Measurements from ENCODE around the gene EP300. TPM values are rescaled to one million over a fixed set of nuclear protein-coding genes. Genes with fewer than 3 reads are reported as not detected.
"Not testable (repeated sequence)": the region's sequence is repeated elsewhere in the genome, so short reads cannot be mapped to it uniquely, and the experiment has no call there.

EP300 gene
- total and polyA plus RNA-seq, 10 donors: 3.9 to 196 (median 113) TPM

- peak in 2 of 3 donors; percentile 29 to 40 for TF ChIP-seq POLR2AphosphoS5 (IDR thresholded peaks at IDR 0.05)
- H3K36me3 ChIP-seq: peaks cover 5 to 54% (median 43%) of the 10 kb centered on the region in 6 donors
- 91 to 98% (median 94%) methylated on average over 6 of the region's 6 CpGs for WGBS, 5 donors
- H3K27me3 ChIP-seq (replicated peaks in 1 of 7); H3K4me1 ChIP-seq; H3K4me3 ChIP-seq; intact Hi-C loops (cut with DNase I; ENCODE audit: low total_unique reads); DNase-seq; H3K9me3 ChIP-seq; H3K27ac ChIP-seq: not testable (repeated sequence)
Observed at GRCh38 chr22:41180362-41180761, 88.0 kb downstream of the EP300 start.

GRCh38 chr22:41180926-41181325 lies 88.5 kb downstream of the EP300 start:
- no peak for DNase-seq
- Histone ChIP-seq H3K9me3 (no peaks in the 10 kb centered on the region), H3K4me3 (no peak overlapping the region), H3K4me1 (peaks cover 0 to 7% (median 0%) of the 10 kb centered on the region in 6 donors), H3K36me3 (peaks cover 5 to 48% (median 37%) of the 10 kb centered on the region in 6 donors), H3K27me3 (replicated peaks in 1 of 7) (no peaks in the 10 kb centered on the region), H3K27ac (no peak overlapping the region)
- WGBS, 5 donors: 80 to 92% (median 92%) methylated on average over 3 of the region's 3 CpGs
- intact Hi-C loops (cut with DNase I; ENCODE audit: low total_unique reads): no loop called here
- no peak for TF ChIP-seq POLR2AphosphoS5 (IDR thresholded peaks at IDR 0.05)
- no peak for TF ChIP-seq CTCF (IDR thresholded peaks at IDR 0.05 in 8 of 11, conservative IDR thresholded peaks at IDR 0.05 in 3 of 11)
- TF ChIP-seq POLR2A (IDR thresholded peaks at IDR 0.05): no peak

GRCh38 chr22:41181349-41182241 lies 89.2 kb downstream of the EP300 start:
- Histone ChIP-seq H3K4me1 (peaks cover 0 to 7% (median 0%) of the 10 kb centered on the region in 6 donors), H3K9me3 (no peaks in the 10 kb centered on the region), H3K27me3 (replicated peaks in 1 of 7) (no peaks in the 10 kb centered on the region), H3K4me3 (no peak overlapping the region), H3K27ac (peak overlapping the region in 3 of 8 donors; percentile 14 to 45 (median 38)), H3K36me3 (peaks cover 4 to 42% (median 30%) of the 10 kb centered on the region in 6 donors)
- 65 to 88% (median 79%) methylated on average over 15 of the region's 15 CpGs for WGBS, 5 donors
- intact Hi-C loops (cut with DNase I; ENCODE audit: low total_unique reads): no loop called here
- DNase-seq: no peak
- TF ChIP-seq CTCF (IDR thresholded peaks at IDR 0.05 in 8 of 11, conservative IDR thresholded peaks at IDR 0.05 in 3 of 11) (no peak), POLR2AphosphoS5 (IDR thresholded peaks at IDR 0.05) (peak in 2 of 3 donors; percentile 23 to 49)

- intact Hi-C loops (cut with DNase I; ENCODE audit: low total_unique reads): no loop called here
- H3K27ac ChIP-seq: no peak overlapping the region
- DNase-seq: no peak
- peaks cover 0 to 7% (median 0%) of the 10 kb centered on the region in 6 donors for H3K4me1 ChIP-seq
- H3K9me3 ChIP-seq: no peaks in the 10 kb centered on the region
- TF ChIP-seq POLR2A (IDR thresholded peaks at IDR 0.05): no peak
- TF ChIP-seq POLR2AphosphoS5 (IDR thresholded peaks at IDR 0.05): no peak
- no peak for TF ChIP-seq CTCF (IDR thresholded peaks at IDR 0.05 in 8 of 11, conservative IDR thresholded peaks at IDR 0.05 in 3 of 11)
- no peak overlapping the region for H3K4me3 ChIP-seq
- H3K27me3 ChIP-seq (replicated peaks in 1 of 7): no peaks in the 10 kb centered on the region
- WGBS, 5 donors: 35 to 39% (median 38%) methylated on average over 3 of the region's 3 CpGs
- peaks cover 0 to 11% (median 3%) of the 10 kb centered on the region in 6 donors for H3K36me3 ChIP-seq
Observed at GRCh38 chr22:41184679-41185078, 92.3 kb downstream of the EP300 start.

Data from spleen (tissue), 11 donors.